ENCODE measurements around the gene SPDL1. TPM values are rescaled to one million over a fixed set of nuclear protein-coding genes. Genes with fewer than 3 reads are reported as not detected.

The SPDL1 gene
- total RNA-seq, 1 donor from 2014 or later: 4.3 TPM

GRCh38 chr5:169569513-169569912 lies 14.1 kb upstream of the SPDL1 start:
- TF ChIP-seq CTCF (IDR thresholded peaks at IDR 0.05; ENCODE audit: borderline replicate concordance): no peak
- intact Hi-C loops (cut with micrococcal nuclease): no loop called here

GRCh38 chr5:169571355-169571754 lies 12.2 kb upstream of the SPDL1 start:
- no peak for DNase-seq
- Histone ChIP-seq H3K27ac (replicated peaks) (no peak overlapping the region), H3K27me3 (ENCODE audit: low read depth) (peaks cover 87% of the 10 kb centered on the region), H3K4me1 (no peaks in the 10 kb centered on the region), H3K9me3 (replicated peaks) (no peaks in the 10 kb centered on the region), H3K4me3 (no peak overlapping the region), H3K36me3 (no peaks in the 10 kb centered on the region)
- intact Hi-C loops (cut with micrococcal nuclease): no loop called here
- TF ChIP-seq CTCF (IDR thresholded peaks at IDR 0.05; ENCODE audit: borderline replicate concordance): no peak

More at GRCh38 chr5:169569513-169569912, 14.1 kb upstream of the SPDL1 start:
- Histone ChIP-seq H3K9me3 (replicated peaks) (no peaks in the 10 kb centered on the region), H3K4me3 (no peak overlapping the region), H3K4me1 (no peaks in the 10 kb centered on the region), H3K27ac (replicated peaks) (no peak overlapping the region), H3K36me3 (no peaks in the 10 kb centered on the region), H3K27me3 (ENCODE audit: low read depth) (peaks cover 88% of the 10 kb centered on the region)
- DNase-seq: no peak

GRCh38 chr5:169574134-169574646 lies 9.4 kb upstream of the SPDL1 start:
- intact Hi-C loops (cut with micrococcal nuclease): no loop called here
- Histone ChIP-seq H3K27me3 (ENCODE audit: low read depth) (peaks cover 70% of the 10 kb centered on the region), H3K9me3 (replicated peaks) (no peaks in the 10 kb centered on the region), H3K27ac (replicated peaks) (peak overlapping the region; percentile 30), H3K4me3 (no peak overlapping the region), H3K4me1 (no peaks in the 10 kb centered on the region), H3K36me3 (no peaks in the 10 kb centered on the region)
- DNase-seq: no peak
- TF ChIP-seq CTCF (IDR thresholded peaks at IDR 0.05; ENCODE audit: borderline replicate concordance): no peak

GRCh38 chr5:169576181-169576598 lies 7.4 kb upstream of the SPDL1 start:
- intact Hi-C loops (cut with micrococcal nuclease): no loop called here
- Histone ChIP-seq H3K27ac (replicated peaks) (peak overlapping the region; percentile 9), H3K36me3 (no peaks in the 10 kb centered on the region), H3K4me1 (no peaks in the 10 kb centered on the region), H3K9me3 (replicated peaks) (no peaks in the 10 kb centered on the region), H3K27me3 (ENCODE audit: low read depth) (peaks cover 50% of the 10 kb centered on the region), H3K4me3 (no peak overlapping the region)
- no peak for TF ChIP-seq CTCF (IDR thresholded peaks at IDR 0.05; ENCODE audit: borderline replicate concordance)
- no peak for DNase-seq

- H3K27me3 ChIP-seq (ENCODE audit: low read depth): peaks cover 40% of the 10 kb centered on the region
- TF ChIP-seq CTCF (IDR thresholded peaks at IDR 0.05; ENCODE audit: borderline replicate concordance): no peak
- no peaks in the 10 kb centered on the region for H3K36me3 ChIP-seq
- no peak overlapping the region for H3K4me3 ChIP-seq
- intact Hi-C loops (cut with micrococcal nuclease): no loop called here
- peaks cover 7% of the 10 kb centered on the region for H3K4me1 ChIP-seq
- no peak for DNase-seq
- H3K9me3 ChIP-seq (replicated peaks): no peaks in the 10 kb centered on the region
- no peak overlapping the region for H3K27ac ChIP-seq (replicated peaks)
Measured at GRCh38 chr5:169577951-169578350, 5.6 kb upstream of the SPDL1 start.
